ENCODE measurements around the gene RPS24.

The RPS24 gene

GRCh38 chr10:78004215-78005026, 29.2 kb upstream of the RPS24 start:
- Histone ChIP-seq H3K27me3 (ENCODE audit: control insufficient read depth, insufficient read depth, low read length) (no peaks in the 10 kb centered on the region), H3K36me3 (ENCODE audit: control insufficient read depth, insufficient read depth, low read length) (peaks cover 40% of the 10 kb centered on the region), H3K4me3 (ENCODE audit: low read length) (no peak overlapping the region), H3K9me3 (ENCODE audit: control insufficient read depth, insufficient read depth, low read length) (no peaks in the 10 kb centered on the region), H3K27ac (ENCODE audit: low read length) (no peak overlapping the region), H3K4me1 (ENCODE audit: control insufficient read depth, insufficient read depth, low read length) (no peaks in the 10 kb centered on the region)
- no CpG with 5 or more reads among the region's 16 CpGs for WGBS (ENCODE audit: insufficient coverage, insufficient read length)
- no peak for DNase-seq (ENCODE audit: low read depth, low spot score)

GRCh38 chr10:78007172-78007571, 26.5 kb upstream of the RPS24 start:
- WGBS (ENCODE audit: insufficient coverage, insufficient read length), result no CpG with 5 or more reads among the region's 1 CpG
- Histone ChIP-seq H3K4me1 (ENCODE audit: control insufficient read depth, insufficient read depth, low read length) (no peaks in the 10 kb centered on the region), H3K36me3 (ENCODE audit: control insufficient read depth, insufficient read depth, low read length) (peaks cover 38% of the 10 kb centered on the region), H3K27ac (ENCODE audit: low read length) (no peak overlapping the region), H3K9me3 (ENCODE audit: control insufficient read depth, insufficient read depth, low read length) (no peaks in the 10 kb centered on the region), H3K27me3 (ENCODE audit: control insufficient read depth, insufficient read depth, low read length) (no peaks in the 10 kb centered on the region), H3K4me3 (ENCODE audit: low read length) (no peak overlapping the region)
- no peak for DNase-seq (ENCODE audit: low read depth, low spot score)

DNA sequence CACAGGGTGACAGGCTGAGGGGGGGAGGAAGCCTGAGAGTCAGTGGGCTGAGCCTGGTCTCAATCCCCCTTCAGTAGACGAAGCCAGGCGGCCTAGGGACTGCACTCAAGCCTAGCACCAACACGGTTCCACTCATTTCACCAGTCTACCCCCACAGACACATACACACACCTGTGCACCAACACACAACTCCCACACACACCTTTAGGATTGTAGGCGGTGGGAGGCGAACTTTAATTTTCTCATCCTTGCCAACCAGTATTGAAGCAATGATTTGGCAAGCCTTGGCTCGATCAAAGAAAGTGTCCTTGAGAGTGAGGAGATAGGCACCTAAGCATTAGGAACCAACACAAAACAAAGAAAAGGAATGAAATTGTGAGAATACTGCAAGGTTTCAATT, 24.0 kb upstream of the RPS24 start:
- WGBS (ENCODE audit: insufficient coverage, insufficient read length), result no CpG with 5 or more reads among the region's 6 CpGs
- H3K9me3 ChIP-seq (ENCODE audit: control insufficient read depth, insufficient read depth, low read length), result no peaks in the 10 kb centered on the region
- H3K27me3 ChIP-seq (ENCODE audit: control insufficient read depth, insufficient read depth, low read length), result no peaks in the 10 kb centered on the region
- no peak overlapping the region for H3K4me3 ChIP-seq (ENCODE audit: low read length)
- DNase-seq (ENCODE audit: low read depth, low spot score), result no peak
- H3K27ac ChIP-seq (ENCODE audit: low read length), result no peak overlapping the region
- no peaks in the 10 kb centered on the region for H3K4me1 ChIP-seq (ENCODE audit: control insufficient read depth, insufficient read depth, low read length)
- peaks cover 35% of the 10 kb centered on the region for H3K36me3 ChIP-seq (ENCODE audit: control insufficient read depth, insufficient read depth, low read length)

DNA sequence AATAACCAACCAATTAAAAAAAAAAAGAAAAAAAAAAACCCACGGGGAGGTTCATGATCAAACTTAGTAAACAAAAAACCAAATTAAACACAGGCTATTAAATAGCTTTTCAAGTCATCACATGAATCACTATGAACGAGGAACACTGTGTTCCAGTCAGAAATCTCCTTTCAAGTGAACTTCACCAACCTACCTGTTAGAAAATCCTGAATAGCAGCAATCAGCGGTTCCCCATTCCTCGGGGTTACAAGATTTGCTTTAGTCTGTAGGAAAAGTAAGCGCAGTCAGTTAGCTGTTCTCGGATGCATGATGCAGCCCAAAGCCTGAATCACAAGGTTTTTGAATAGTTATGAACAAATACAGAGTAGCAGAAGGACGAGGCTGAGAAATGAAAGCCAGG, 23.4 kb upstream of the RPS24 start:
- Histone ChIP-seq H3K9me3 (ENCODE audit: control insufficient read depth, insufficient read depth, low read length) (no peaks in the 10 kb centered on the region), H3K36me3 (ENCODE audit: control insufficient read depth, insufficient read depth, low read length) (peaks cover 34% of the 10 kb centered on the region; the same call in 1 of the 2 replicates), H3K27me3 (ENCODE audit: control insufficient read depth, insufficient read depth, low read length) (no peaks in the 10 kb centered on the region), H3K27ac (ENCODE audit: low read length) (no peak overlapping the region), H3K4me3 (ENCODE audit: low read length) (no peak overlapping the region), H3K4me1 (ENCODE audit: control insufficient read depth, insufficient read depth, low read length) (no peaks in the 10 kb centered on the region)
- WGBS (ENCODE audit: insufficient coverage, insufficient read length), result no CpG with 5 or more reads among the region's 7 CpGs
- DNase-seq (ENCODE audit: low read depth, low spot score), result no peak

GRCh38 chr10:78011065-78011464, 22.6 kb upstream of the RPS24 start:
- H3K27ac ChIP-seq (ENCODE audit: low read length), result no peak overlapping the region
- no peaks in the 10 kb centered on the region for H3K9me3 ChIP-seq (ENCODE audit: control insufficient read depth, insufficient read depth, low read length)
- no peaks in the 10 kb centered on the region for H3K4me1 ChIP-seq (ENCODE audit: control insufficient read depth, insufficient read depth, low read length)
- no peaks in the 10 kb centered on the region for H3K27me3 ChIP-seq (ENCODE audit: control insufficient read depth, insufficient read depth, low read length)
- WGBS (ENCODE audit: insufficient coverage, insufficient read length), result no CpG with 5 or more reads among the region's 4 CpGs
- peaks cover 31% of the 10 kb centered on the region; the same call in 1 of the 2 replicates for H3K36me3 ChIP-seq (ENCODE audit: control insufficient read depth, insufficient read depth, low read length)
- no peak overlapping the region for H3K4me3 ChIP-seq (ENCODE audit: low read length)
- DNase-seq (ENCODE audit: low read depth, low spot score), result no peak

GRCh38 chr10:78013564-78013963, 20.1 kb upstream of the RPS24 start:
- Histone ChIP-seq H3K27me3 (ENCODE audit: control insufficient read depth, insufficient read depth, low read length) (no peaks in the 10 kb centered on the region), H3K4me3 (ENCODE audit: low read length) (no peak overlapping the region), H3K9me3 (ENCODE audit: control insufficient read depth, insufficient read depth, low read length) (no peaks in the 10 kb centered on the region), H3K27ac (ENCODE audit: low read length) (no peak overlapping the region), H3K4me1 (ENCODE audit: control insufficient read depth, insufficient read depth, low read length) (no peaks in the 10 kb centered on the region), H3K36me3 (ENCODE audit: control insufficient read depth, insufficient read depth, low read length) (peaks cover 32% of the 10 kb centered on the region; the same call in 1 of the 2 replicates)
- no peak for DNase-seq (ENCODE audit: low read depth, low spot score)
- WGBS (ENCODE audit: insufficient coverage, insufficient read length), result no CpG with 5 or more reads among the region's 1 CpG

DNA sequence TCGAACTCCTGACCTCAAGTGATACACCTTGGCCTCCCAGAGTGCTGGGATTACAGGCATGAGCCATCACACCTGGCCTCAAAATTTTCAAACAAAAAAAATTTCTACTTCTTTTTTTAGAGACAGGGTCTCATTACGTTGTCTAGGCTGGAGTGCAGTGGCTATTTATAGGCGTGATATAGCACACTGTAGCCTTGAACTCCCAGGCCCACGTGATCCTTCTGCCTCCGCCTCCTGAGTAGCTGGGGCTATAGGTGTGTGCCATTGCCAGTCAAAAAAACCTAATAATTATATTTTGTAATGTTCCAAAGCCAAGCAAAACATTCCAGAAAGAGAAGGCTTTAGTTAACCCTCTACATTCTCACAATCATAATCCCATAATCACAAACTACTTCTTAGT, 18.1 kb upstream of the RPS24 start:
- H3K27ac ChIP-seq (ENCODE audit: low read length), result no peak overlapping the region
- WGBS (ENCODE audit: insufficient coverage, insufficient read length), result no CpG with 5 or more reads among the region's 5 CpGs
- peaks cover 33% of the 10 kb centered on the region; the same call in 1 of the 2 replicates for H3K36me3 ChIP-seq (ENCODE audit: control insufficient read depth, insufficient read depth, low read length)
- no peaks in the 10 kb centered on the region for H3K9me3 ChIP-seq (ENCODE audit: control insufficient read depth, insufficient read depth, low read length)
- DNase-seq (ENCODE audit: low read depth, low spot score), result no peak
- no peaks in the 10 kb centered on the region for H3K27me3 ChIP-seq (ENCODE audit: control insufficient read depth, insufficient read depth, low read length)
- no peak overlapping the region for H3K4me3 ChIP-seq (ENCODE audit: low read length)
- no peaks in the 10 kb centered on the region for H3K4me1 ChIP-seq (ENCODE audit: control insufficient read depth, insufficient read depth, low read length)

DNA sequence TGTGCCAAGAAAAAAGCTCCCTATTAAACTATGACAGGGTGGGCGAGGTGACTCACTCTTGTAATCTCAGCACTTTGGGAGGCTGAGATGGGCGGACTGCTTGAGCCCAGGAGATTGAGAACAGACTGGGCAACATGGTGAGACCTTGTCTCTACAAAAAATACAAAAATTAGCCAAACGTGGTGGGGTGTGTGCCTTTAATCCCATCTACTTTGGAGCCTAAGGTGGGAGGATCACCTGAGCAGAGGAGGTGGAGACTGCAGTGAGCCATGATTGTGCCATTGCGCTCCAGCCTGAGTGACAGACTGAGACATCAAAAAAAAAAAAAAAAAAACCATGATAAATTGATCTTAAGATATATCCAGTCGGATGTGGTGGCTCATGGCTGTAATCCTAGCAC, 15.8 kb upstream of the RPS24 start:
- Histone ChIP-seq H3K27me3 (ENCODE audit: control insufficient read depth, insufficient read depth, low read length) (no peaks in the 10 kb centered on the region), H3K9me3 (ENCODE audit: control insufficient read depth, insufficient read depth, low read length) (no peaks in the 10 kb centered on the region)
- WGBS (ENCODE audit: insufficient coverage, insufficient read length), result no CpG with 5 or more reads among the region's 5 CpGs

DNA sequence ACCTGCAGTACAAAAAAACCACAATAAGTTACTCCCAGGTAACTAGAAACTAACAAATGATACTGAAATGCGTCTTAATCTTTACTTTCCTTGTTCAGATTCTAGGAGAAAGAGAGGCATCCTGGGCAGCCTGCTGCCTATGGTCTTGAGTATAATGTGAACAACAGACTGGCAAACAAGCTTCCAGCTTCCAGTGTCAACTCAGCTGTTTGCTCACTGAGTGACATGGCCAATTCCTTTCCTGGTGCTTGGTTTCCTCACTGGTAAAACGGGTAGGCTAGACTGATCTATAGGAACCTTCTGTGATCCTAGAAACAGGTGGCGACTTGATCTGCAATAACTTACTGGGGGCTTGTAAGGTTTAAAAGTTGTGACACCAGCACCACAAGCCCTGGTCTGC, 14.4 kb upstream of the RPS24 start:
- no peak overlapping the region for H3K27ac ChIP-seq (ENCODE audit: low read length)
- WGBS (ENCODE audit: insufficient coverage, insufficient read length), result no CpG with 5 or more reads among the region's 3 CpGs
- no peak overlapping the region for H3K4me3 ChIP-seq (ENCODE audit: low read length)
- H3K4me1 ChIP-seq (ENCODE audit: control insufficient read depth, insufficient read depth, low read length), result no peaks in the 10 kb centered on the region
- H3K9me3 ChIP-seq (ENCODE audit: control insufficient read depth, insufficient read depth, low read length), result no peaks in the 10 kb centered on the region
- H3K36me3 ChIP-seq (ENCODE audit: control insufficient read depth, insufficient read depth, low read length), result peaks cover 33% of the 10 kb centered on the region; the same call in 1 of the 2 replicates
- DNase-seq (ENCODE audit: low read depth, low spot score), result no peak
- H3K27me3 ChIP-seq (ENCODE audit: control insufficient read depth, insufficient read depth, low read length), result no peaks in the 10 kb centered on the region

More for the DNA sequence above, 15.8 kb upstream of the RPS24 start:
- no peak for DNase-seq (ENCODE audit: low read depth, low spot score)
- no peaks in the 10 kb centered on the region for H3K4me1 ChIP-seq (ENCODE audit: control insufficient read depth, insufficient read depth, low read length)
- H3K4me3 ChIP-seq (ENCODE audit: low read length), result no peak overlapping the region
- no peak overlapping the region for H3K27ac ChIP-seq (ENCODE audit: low read length)
- peaks cover 32% of the 10 kb centered on the region; the same call in 1 of the 2 replicates for H3K36me3 ChIP-seq (ENCODE audit: control insufficient read depth, insufficient read depth, low read length)

DNA sequence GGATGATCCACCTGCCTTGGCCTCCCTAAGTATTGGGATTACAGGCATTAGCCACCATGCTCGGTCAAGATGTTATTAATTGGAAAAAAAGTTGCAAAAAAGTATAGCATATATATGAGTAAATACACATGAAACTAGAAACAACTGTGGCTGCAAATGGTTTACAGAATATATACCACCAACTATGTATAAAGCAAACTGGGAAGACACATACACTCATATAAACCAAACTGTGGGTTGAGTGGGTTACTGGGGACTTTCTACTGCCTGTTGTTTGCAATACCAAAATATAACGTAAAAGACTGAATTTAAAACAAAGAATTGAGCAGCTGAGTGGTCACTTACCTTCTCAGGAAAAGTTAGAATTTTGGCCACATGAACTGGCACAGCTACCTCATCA, 12.5 kb upstream of the RPS24 start:
- DNase-seq (ENCODE audit: low read depth, low spot score), result no peak
- no peak overlapping the region for H3K4me3 ChIP-seq (ENCODE audit: low read length)
- WGBS (ENCODE audit: insufficient coverage, insufficient read length), result no CpG with 5 or more reads among the region's 2 CpGs
- H3K27ac ChIP-seq (ENCODE audit: low read length), result no peak overlapping the region
- no peaks in the 10 kb centered on the region for H3K27me3 ChIP-seq (ENCODE audit: control insufficient read depth, insufficient read depth, low read length)
- H3K9me3 ChIP-seq (ENCODE audit: control insufficient read depth, insufficient read depth, low read length), result no peaks in the 10 kb centered on the region; the same call in 1 of the 2 replicates
- no peaks in the 10 kb centered on the region for H3K4me1 ChIP-seq (ENCODE audit: control insufficient read depth, insufficient read depth, low read length)
- peaks cover 41% of the 10 kb centered on the region; the same call in 1 of the 2 replicates for H3K36me3 ChIP-seq (ENCODE audit: control insufficient read depth, insufficient read depth, low read length)

DNA sequence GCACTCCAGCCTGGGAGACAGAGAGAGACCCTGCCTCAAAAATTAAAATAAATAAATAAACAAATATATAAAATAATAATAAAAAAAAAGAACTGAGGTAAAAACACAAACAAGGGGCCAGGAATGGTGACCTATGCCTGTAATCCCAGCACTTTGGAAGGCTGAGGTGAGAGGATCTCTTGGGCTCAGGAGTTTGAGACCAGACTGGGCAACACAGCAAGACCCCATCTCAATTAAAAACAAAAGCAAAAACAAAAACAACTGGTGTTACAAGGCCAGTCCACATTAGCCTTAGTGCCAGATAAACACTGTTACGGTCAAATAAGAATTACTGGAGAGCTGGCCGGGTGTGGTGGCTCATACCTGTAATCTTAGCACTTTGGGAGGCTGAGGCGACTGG, 9.9 kb upstream of the RPS24 start:
- Histone ChIP-seq H3K4me3 (ENCODE audit: low read length) (no peak overlapping the region), H3K27me3 (ENCODE audit: control insufficient read depth, insufficient read depth, low read length) (no peaks in the 10 kb centered on the region), H3K9me3 (ENCODE audit: control insufficient read depth, insufficient read depth, low read length) (no peaks in the 10 kb centered on the region; the same call in 1 of the 2 replicates), H3K4me1 (ENCODE audit: control insufficient read depth, insufficient read depth, low read length) (no peaks in the 10 kb centered on the region), H3K27ac (ENCODE audit: low read length) (no peak overlapping the region), H3K36me3 (ENCODE audit: control insufficient read depth, insufficient read depth, low read length) (peaks cover 33% of the 10 kb centered on the region; the same call in 1 of the 2 replicates)
- no CpG with 5 or more reads among the region's 3 CpGs for WGBS (ENCODE audit: insufficient coverage, insufficient read length)
- DNase-seq (ENCODE audit: low read depth, low spot score), result no peak

All from iPS DF 6.9 (cell line).